HG02981 (cell line): ENCODE data around the gene PARD6B.
A peak's percentile ranks its signal among the peaks of the same experiment; 100 is the strongest.
"Not testable (repeated sequence)": the region's sequence is repeated elsewhere in the genome, so short reads cannot be mapped to it uniquely, and the experiment has no call there.

Experiments
- ATAC-seq: cut with Tn5 transposase; IDR thresholded peaks from one replicate; pipeline ENCODE4 v1.9.1; 2021; ENCODE audit warnings: mild to moderate bottlenecking, moderate library complexity; ENCODE audit not compliant: unreplicated experiment

PARD6B gene, protein sequence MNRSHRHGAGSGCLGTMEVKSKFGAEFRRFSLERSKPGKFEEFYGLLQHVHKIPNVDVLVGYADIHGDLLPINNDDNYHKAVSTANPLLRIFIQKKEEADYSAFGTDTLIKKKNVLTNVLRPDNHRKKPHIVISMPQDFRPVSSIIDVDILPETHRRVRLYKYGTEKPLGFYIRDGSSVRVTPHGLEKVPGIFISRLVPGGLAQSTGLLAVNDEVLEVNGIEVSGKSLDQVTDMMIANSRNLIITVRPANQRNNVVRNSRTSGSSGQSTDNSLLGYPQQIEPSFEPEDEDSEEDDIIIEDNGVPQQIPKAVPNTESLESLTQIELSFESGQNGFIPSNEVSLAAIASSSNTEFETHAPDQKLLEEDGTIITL

DNA sequence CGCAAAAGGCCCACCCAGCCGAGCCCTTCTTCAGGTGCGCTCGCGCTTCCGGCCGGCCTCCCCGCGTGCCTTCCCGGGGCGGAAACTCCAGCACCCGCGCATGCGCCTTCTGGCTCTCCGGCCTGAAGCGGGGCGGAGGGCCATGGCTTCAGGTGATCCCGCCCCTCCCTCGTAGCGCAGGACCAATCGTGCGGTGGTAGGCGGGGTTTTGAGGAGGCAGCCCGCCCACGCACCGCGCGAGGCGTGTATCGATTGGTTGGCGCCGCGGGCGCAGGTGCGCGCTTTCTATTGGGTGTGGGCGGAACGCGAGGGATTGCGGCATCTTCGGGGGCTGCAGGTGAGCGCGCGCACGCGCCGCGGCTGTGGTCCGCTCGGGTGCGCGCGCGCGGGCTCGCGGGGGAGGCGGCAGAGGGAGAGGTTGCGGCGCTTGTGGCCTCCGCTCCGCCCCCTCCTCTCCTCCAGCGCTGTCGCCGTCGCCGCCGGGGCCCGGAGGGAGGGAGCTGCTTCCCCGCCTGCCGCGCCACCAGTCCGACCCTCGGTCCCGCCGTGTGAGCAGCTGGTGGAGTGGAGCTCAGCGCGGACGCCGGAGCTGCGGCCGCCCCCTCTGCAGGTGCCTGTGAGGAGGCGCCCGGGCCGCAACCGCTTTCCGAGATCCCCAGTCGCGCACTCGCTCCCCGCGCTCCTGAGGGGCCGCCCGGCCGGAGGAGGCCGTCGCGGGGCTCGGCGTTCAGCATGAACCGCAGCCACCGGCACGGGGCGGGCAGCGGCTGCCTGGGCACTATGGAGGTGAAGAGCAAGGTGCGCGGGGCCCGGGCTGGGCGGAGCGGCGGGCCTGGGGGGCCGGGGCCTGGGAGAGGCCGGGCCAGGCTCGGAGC, at the start of gene PARD6B:
Gene PARD6B (plus strand): TSS at position 526 of the 875 bp plus-strand sequence. CDS start 207 bp downstream, at position 733.
- ATAC-seq: peak; percentile 89

DNA sequence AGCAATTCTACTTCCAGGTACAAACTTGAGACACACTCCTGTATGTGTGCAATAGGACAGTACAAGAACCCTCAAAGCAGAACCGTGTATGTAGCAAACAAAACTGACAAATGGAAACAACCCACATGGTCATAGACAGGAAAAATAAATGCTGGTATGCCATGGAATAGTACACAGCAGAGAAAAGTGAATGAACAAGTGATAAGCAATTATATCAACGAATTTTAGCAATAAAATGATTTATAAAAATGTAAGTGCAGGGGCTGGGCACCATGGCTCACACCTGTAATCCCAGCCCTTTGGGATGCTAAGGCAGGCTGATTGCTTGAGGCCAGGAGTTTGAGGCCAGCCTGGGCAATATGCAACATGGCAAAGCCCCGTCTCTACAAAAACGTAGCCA, 49.3 kb upstream of the PARD6B start:
- ATAC-seq: no peak

- no peak for ATAC-seq
Observed at GRCh38 chr20:50682947-50683530, 48.3 kb upstream of the PARD6B start.

DNA sequence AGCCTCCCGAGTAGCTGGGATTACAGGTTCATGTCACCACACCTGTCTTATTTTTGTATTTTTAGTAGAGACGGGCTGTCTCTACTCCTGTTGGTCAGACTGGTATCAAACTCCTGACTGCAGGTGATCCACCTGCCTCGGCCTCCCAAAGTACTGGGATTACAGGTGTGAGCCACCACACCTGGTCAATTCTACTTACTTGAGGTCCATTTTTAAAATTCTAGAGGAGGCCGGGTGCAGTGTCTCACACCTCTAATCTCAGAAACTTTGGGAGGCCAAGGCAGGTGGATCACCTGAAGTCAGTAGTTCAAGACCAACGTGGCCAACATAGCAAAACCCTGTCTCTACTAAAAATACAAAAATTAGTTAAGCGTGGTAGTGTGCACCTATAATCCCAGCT, 47.8 kb upstream of the PARD6B start:
- ATAC-seq: no peak

DNA sequence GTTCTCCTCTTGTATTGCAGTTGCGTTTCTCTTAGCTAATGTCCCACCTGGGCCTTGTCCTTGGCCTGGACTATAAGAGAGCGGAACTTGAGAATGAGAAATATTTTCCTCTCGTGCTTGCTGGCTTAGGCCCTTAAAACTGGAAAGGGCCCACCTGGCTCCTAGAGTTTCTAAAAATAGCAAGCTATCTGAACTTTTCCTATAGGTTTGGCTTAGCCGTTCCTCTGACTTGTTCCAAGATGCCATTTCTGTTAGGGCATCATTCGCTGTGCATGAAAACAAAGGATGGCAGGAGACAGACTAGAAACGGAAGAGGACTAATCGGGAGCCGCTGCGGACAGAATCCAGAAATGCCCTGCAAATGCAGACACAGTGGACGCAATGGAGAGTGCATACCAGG, 44.6 kb upstream of the PARD6B start:
- no peak for ATAC-seq

GRCh38 chr20:50688256-50688975, 43.0 kb upstream of the PARD6B start:
- no peak for ATAC-seq

- ATAC-seq: no peak
Observed at GRCh38 chr20:50689864-50690649, 41.3 kb upstream of the PARD6B start.

DNA sequence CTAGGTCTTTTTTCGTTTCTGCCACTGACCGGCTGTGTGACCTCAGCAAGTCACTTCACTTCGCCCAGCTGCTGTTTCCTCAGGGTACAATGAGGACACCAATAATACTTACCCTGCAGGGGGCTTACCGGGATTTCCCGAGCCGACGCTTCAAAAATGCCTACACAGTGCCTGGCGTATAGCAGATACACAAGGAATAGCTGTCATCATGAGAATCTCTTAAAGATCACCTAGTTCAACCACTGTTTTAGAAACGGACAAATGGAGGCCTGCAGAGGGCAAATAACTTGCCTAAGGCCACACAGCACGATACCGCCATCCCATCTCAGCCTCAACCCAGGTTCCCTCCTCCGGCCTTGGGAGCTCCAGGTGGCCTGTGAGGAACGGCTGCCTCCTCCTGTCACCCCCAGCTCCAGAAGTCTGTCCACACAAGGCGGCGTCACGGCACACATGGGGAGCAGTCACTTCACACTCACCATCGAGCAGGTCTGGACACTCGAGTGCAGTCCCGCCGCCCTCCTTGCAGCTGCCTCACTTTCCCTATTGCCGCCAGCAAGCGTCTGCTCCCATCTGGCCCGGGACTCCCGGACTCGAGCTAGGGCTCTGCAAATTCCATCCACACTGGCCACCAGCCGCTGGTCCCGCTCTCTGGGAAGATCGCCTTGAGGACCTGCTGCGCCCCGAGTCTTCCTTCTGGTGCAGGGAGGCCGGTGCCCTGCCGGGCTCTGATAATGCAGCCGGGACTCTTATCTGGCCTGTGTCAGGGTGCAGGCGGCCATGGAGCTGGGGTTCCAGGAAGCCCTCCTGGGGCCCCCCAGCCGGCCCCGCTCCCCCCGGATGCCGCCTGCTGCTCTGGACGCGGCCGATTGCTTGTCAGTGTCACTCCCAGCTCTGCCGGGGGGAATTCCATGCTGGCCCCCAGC, 40.5 kb upstream of the PARD6B start, which contains the start of gene RIPOR3:
Gene RIPOR3 (minus strand): TSS at position 893 of the 923 bp plus-strand sequence. CDS start 414 bp downstream, at position 479.
- no peak for ATAC-seq

GRCh38 chr20:50691573-50692551, 39.5 kb upstream of the PARD6B start:
- ATAC-seq: no peak

DNA sequence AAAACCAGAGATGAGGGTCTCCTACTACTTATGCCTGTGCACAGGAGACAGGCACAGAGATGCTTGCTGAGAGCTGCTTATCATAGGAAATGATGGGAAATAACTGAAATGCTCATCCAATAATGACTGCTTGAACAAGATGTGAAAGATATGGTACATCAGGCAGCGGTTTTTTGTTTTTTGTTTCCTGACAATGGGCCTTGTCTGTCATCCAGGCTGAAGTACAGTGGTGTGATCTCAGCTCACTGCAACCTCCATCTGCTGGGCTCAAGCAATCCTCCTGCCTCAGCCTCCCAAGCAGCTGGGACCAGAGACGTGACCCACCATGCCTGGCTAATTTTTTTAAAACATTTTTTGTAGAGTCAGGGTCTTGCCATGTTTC, 38.8 kb upstream of the PARD6B start:
- ATAC-seq: no peak

DNA sequence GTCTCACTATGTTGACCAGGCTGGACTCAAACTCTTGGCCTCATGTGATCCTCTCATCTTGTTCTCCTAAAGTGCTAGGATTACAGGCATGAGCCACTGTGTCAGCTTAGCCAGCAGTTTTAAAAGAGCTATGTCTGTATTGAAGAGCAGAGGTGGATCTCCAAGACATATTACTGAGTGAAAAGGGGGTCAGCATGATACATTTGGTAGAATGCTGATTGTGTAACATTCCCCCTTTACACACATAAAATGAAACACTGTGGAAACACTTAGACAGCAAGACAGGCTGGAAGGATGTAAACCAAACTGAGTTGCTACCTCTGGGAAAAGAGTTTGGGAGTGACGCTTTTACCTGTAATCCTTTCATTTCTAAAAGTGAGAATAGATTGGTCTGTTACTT, 38.4 kb upstream of the PARD6B start:
- ATAC-seq: no peak

DNA sequence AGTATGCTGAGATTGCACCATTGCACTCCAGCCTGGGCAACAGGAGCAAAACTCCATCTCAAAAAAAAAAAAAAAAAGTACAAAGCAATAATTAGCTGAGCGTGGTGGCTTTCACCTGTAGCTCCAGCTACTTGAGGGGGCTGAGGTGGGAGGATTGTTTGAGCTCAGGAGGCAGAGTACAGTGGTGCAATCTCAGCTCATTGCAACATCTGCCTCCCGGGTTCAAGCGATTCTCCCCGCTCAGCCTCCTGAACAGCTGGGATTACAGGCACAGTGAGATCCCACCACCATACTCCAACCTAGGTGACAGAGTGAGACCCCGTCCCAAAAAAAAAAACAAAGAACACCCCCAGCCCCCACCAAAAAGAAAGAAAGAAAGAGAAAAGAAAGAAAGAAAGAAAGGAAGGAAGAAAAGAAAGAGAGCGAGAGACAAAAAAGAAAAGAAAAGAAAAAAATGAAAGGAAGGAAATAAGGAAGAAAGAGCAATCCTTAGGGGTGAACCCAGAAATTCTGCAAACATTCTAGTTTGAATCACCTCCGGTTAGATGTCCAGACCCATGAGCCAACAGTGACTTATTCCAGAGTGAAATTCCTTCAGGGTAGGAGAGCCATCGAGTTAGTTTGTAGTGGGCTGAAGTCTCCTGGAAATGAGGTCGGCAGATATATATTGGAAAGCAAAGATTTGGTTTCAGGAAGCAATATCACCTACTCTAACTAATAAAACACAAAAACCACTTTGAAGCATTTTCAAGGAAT, 36.8 kb upstream of the PARD6B start:
- ATAC-seq: no peak

- no peak for ATAC-seq
Observed at GRCh38 chr20:50695135-50695872, 36.1 kb upstream of the PARD6B start.

DNA sequence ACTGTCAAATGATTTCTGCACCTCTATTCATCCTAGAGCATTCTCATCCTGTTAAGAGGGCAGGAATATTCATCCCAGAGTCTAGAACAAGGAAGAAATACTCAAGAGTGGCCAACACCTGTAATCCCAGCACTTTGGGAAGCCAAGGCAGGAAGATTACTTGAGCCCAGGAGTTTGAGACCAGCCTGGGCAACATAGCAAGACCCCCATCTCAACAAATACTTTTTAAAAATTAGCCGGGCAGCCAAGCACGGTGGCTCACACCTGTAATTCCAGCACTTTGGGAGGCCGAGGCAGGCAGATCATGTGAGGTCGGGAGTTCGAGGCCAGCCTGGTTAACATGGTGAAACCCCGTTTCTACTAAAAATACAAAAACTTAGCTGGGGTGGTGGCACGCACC, 33.1 kb upstream of the PARD6B start:
- ATAC-seq: not testable (repeated sequence)

- ATAC-seq: no peak
Observed at GRCh38 chr20:50699688-50700087, 31.7 kb upstream of the PARD6B start.
